ENCODE data around the gene TBC1D12.

The TBC1D12 gene

GRCh38 chr10:94407668-94408067 lies 5.3 kb downstream of the TBC1D12 start:
- DNase-seq (ENCODE audit: low read depth), result no peak

DNA sequence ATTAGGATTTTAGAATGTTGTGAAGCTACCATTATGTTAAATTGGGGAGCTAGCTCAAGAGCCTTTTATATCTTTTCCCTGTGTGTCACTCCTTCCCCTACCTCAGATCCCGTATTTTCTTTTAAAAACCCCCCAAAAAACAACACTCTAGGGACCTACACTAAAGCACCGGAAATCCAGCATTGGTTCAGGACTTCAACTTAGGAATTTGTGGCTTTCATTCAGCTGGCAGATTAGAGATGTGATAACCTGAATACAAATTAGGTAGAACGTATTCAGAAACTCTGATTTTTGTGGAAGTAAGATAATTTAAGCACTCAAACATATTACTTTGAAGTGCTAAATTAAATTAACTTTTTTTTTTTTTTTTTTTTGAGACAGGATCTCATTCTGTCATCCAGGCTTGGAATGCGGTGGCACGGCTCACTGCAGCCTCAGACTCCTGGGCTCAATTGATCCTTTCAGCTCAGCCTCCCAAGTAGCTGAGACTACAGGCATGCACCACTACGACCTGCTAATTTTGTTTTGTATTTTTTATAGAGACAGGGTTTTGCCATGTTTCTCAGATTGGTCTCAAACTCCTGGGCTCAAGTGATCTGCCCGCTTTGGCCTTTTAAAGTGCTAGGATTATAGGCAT lies 6.8 kb downstream of the TBC1D12 start:
- DNase-seq (ENCODE audit: low read depth), result no peak

- DNase-seq (ENCODE audit: low read depth), result no peak
Measured at GRCh38 chr10:94411304-94411703, 9.0 kb downstream of the TBC1D12 start.

DNA sequence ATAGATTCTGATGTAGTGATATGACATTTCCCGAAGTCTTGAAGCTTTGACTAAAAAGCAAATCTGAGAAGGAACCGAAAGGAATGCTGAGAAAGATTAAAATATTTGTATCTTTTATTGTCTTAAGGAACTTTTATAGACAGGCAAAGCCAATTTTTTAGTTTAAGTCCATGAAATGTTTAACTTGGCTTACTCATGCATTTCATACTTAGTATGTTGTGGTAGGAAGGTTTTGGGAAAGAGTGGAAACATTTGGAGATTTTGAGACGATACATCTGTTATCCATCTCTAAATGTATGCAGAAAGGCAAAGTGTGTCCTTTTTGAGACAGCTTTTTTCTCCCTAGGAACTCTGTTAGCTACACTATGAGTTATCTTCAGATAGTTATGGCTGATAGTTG lies 10.1 kb downstream of the TBC1D12 start:
- DNase-seq (ENCODE audit: low read depth), result no peak

DNA sequence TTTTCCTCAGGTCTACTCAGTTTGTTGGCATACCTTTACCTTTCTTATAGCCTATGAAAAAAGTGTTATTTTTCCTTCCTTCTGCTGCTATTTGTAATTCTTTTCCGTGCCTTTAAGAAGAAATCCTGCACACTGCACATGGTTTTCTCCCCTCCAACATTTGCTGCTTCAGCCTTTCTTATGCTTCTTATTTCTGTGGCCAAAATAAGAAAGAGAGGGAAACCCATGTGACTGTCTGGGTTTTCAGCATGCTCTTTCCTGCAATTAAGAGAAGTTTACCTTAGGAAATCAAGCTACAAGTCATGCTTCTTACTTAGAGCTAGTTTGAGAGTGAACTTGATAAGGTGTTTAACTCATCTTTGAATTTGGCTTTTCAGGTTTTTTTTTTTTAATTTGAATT lies 11.0 kb downstream of the TBC1D12 start:
- no peak for DNase-seq (ENCODE audit: low read depth)

DNA sequence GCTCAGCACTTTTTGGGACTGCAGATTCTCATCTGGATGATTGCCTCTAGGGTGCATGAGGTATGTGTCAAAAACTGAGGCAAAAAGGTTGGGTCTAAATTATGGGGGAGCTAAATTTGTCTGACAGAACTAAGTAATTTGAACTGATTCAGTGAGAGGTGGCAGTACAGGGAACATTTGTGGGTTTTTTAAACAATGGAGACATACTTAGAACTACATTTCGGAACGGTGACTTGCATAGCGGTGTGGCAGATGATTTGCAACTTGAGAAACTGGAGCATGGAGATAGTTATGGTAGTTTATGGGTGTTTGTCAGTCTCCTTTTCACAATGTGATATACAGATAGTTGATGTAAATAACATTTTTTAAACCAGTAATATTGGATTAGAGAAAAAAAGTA lies 14.6 kb downstream of the TBC1D12 start:
- no peak for DNase-seq (ENCODE audit: low read depth)

DNA sequence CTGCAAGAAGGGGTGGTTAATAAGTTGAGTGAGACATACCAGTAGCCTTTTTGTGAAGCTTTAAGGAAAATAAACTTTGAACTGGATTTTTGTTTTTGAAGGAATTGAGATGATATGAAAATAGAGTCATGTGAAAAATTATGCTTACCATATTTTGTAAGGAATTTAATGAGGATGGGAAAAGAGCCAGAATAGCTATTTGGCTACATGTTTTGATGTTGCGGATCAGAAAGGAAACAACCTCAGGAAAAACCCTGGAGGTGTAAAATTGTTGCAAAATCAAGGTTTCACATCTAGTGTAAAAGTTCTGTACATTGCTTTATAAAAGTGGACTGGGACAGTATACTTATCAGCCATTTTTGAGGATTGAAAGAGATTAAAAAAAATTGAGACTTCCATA lies 15.0 kb downstream of the TBC1D12 start:
- no peak for DNase-seq (ENCODE audit: low read depth)

GRCh38 chr10:94420516-94420915 lies 18.2 kb downstream of the TBC1D12 start:
- no peak for DNase-seq (ENCODE audit: low read depth)

GRCh38 chr10:94420998-94421528 lies 18.7 kb downstream of the TBC1D12 start:
- no peak for DNase-seq (ENCODE audit: low read depth)

DNA sequence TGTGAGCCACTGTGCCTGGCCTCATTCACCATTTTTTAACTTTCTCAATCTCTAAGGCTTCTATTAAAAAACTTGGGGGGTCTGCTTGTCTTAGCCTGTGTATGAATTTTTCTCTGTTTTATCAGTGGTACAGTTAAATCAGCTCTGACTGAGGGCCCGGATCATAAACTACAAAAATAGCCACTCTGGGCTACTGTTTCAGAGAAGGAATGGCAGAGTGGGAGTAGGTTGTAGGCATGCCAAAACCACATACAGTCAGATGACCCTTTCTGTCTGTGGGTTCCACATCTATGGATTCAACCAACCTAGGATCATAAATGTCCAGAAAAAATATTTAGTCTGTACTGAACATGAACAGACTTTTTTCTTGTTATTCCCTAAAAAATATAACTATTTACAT lies 21.3 kb downstream of the TBC1D12 start:
- no peak for DNase-seq (ENCODE audit: low read depth)

- no peak for DNase-seq (ENCODE audit: low read depth)
Measured at GRCh38 chr10:94424714-94425337, 22.5 kb downstream of the TBC1D12 start.

DNA sequence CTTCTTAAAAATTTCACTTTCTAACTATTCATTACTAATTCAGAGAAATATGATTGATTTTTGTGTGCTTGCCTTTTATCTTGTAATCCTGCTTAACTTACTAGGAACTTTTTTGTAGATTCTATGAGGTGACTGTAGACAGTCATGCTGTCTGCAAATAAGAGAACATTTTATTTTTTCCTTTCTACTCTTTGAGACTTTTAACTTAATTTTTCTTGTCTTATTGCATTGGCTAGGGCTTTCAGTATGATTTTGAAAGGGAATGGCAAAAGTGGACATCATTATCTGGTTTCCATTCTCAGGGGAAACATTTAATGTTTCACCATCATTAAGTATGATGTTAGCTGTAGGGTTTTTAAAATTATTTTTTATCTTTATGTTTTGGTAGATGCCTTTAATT lies 23.6 kb downstream of the TBC1D12 start:
- DNase-seq (ENCODE audit: low read depth), result no peak

GRCh38 chr10:94427166-94427565 lies 24.8 kb downstream of the TBC1D12 start:
- no peak for DNase-seq (ENCODE audit: low read depth)

GRCh38 chr10:94428766-94429707 lies 26.7 kb downstream of the TBC1D12 start:
- DNase-seq (ENCODE audit: low read depth), result no peak

GRCh38 chr10:94430701-94431100 lies 28.4 kb downstream of the TBC1D12 start:
- no peak for DNase-seq (ENCODE audit: low read depth)

- DNase-seq (ENCODE audit: low read depth), result no peak
Measured at GRCh38 chr10:94432443-94432842, 30.1 kb downstream of the TBC1D12 start.

- no peak for DNase-seq (ENCODE audit: low read depth)
Measured at GRCh38 chr10:94439275-94439861, 37.0 kb downstream of the TBC1D12 start.

GRCh38 chr10:94440096-94440495 lies 37.8 kb downstream of the TBC1D12 start:
- no peak for DNase-seq (ENCODE audit: low read depth)

DNA sequence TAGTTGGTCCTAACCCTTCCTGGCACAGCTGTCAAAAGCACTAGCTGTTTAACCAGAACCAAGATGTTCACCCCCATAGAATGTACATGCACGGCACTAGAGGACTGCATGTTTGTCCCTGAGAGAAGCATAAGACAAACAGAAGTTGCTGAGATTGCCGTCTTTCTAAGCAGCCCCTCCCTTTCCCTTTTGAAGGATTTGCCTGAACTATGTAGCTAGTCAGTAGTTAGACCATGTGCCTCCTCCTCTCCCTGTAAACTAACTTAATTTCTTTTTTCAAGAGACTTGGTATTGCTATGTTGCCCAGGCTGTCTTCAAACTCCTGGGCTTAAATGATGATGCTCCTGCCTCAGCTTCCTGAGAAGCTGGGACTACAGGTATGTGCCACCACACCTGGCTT lies 40.7 kb downstream of the TBC1D12 start:
- DNase-seq (ENCODE audit: low read depth), result no peak

GRCh38 chr10:94443549-94443948 lies 41.2 kb downstream of the TBC1D12 start:
- DNase-seq (ENCODE audit: low read depth), result no peak

- DNase-seq (ENCODE audit: low read depth), result no peak
Measured at GRCh38 chr10:94450782-94451181, 48.4 kb downstream of the TBC1D12 start.

GRCh38 chr10:94451883-94452519 lies 49.7 kb downstream of the TBC1D12 start:
- DNase-seq (ENCODE audit: low read depth), result no peak

All from stimulated activated CD8-positive, alpha-beta memory T cell treated with anti-CD3 and anti-CD28 coated beads, Interleukin-15, amount 100 ng/mL, for 1 hour (primary cell).